SKM-1 treated with dmso at 0.1 percent for 144 hours (cell line): ENCODE results near the gene BRD9.
"Not testable (repeated sequence)": the region's sequence is repeated elsewhere in the genome, so short reads cannot be mapped to it uniquely, and the experiment has no call there.

Experiments used
- DNase-seq: peaks from one replicate; lab custom pipeline; 2025; ENCODE audit not compliant: unreplicated experiment; lab: John Stamatoyannopoulos, UW

BRD9 gene

DNA sequence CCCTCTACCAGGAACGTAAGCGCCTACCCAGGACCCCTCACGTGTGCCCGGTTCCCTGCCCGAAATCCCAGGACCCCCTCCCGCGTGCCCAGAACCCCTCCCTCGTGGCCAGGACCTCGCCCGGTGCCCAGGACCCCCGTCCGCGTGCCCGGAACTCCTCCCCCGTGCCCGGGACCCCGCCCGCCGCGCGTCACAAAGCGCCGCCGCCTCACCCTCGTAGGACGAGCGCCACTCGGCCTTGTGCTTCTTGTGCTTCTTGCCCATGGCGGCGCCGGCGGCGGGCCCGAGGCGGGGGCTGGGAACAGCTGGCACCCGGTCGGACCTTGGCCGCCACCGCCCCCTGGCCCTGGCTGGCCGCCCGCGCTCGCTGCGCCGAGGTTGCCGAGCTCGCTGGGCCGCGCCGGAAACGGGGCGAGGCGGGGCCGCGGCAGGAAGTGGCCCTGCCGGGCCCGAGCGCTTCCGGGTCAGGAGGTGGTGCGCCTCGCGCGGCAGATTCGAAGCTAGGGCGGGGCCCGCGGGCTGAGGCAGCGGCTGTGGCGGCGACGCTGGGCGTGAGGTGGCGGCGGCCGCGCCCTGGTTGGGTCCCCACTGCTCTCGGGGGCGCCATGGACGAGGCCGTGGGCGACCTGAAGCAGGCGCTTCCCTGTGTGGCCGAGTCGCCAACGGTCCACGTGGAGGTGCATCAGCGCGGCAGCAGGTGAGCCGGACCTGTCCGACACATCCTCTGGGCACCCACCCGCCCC is at the start of gene BRD9, which contains the start of gene TRIP13:
Gene BRD9, minus strand, starts transcription at position 408 of the 743 bp plus-strand sequence. Its CDS starts 144 bp downstream, at position 264.
Gene TRIP13, plus strand, starts transcription at position 491 of the 743 bp plus-strand sequence. Its CDS starts 115 bp downstream, at position 606.
- DNase-seq: peak; percentile 69

DNA sequence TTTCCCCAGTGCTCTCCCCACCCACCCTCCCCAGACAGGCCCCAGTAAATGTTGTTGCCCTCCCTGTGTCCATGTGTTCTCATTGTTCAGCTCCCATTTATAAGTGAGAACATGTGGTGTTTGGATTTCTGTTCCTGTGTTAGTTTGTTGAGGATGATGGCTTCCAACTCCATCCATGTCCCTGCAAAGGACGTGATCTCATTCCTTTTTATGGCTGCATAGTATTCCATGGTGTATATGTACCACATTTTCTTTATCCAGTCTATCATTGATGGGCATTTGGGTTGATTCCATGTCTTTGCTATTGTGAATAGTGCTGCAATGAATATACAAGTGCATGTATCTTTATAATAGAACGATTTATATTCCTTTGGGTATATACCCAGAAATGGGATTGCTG is 48.1 kb upstream of the BRD9 start:
- not testable (repeated sequence) for DNase-seq

DNA sequence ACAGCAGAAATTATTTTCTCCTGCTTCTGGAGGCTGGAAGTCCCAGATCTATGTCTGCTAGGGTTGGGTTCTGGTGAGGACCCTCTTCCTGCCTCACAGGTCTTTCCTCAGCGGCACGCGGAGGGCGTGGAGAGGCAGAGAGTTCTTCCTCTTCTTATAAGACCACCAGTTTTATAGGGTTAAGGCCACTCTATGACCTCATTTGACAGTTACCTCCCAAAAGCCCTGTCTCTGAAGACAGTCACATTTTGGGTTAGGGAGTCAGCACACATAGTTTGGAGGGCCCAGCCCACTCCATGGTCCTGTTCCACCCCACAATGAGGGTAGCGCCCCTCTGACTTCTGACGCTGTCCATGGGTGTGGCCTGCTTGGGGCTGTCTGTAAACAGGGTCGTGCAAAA is 46.8 kb upstream of the BRD9 start:
- DNase-seq: no peak

DNA sequence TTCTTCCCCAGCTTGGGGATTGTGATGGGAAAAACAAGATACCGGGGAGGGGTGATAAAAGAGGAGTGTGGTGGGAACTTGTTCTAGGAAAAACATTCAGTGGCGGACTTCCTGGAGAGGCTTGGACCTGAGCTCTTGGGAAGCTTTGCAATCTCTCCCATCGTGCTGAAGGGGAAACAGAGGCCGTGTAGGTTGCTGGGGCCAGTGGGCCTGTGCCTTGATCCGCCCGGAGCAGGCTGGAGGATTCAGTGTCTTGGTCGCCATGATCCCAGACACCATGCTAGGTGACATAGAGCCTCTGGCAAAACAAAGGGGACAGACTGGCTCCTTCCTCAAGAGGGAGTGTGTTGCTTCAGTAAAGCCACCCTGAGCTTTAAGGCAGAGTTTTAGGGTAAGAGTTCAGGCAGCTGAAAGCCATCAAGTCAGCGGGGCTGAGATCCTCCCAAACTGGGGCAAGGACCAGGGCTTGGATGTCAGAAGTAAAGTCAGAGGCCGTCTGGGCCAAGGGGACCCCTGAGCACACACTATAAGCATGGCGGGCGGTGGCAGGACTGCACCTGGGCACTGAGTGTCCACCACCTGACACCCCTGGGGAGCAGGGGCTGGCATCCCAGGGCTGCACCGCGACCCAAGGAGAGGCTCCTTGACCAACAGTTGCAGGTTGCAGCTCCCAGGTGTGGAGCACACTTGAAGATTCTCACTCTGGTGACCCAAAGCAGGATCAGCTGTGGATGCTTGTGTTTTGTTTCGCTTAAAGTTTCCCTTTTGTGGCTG is 44.7 kb upstream of the BRD9 start:
- DNase-seq: no peak

DNA sequence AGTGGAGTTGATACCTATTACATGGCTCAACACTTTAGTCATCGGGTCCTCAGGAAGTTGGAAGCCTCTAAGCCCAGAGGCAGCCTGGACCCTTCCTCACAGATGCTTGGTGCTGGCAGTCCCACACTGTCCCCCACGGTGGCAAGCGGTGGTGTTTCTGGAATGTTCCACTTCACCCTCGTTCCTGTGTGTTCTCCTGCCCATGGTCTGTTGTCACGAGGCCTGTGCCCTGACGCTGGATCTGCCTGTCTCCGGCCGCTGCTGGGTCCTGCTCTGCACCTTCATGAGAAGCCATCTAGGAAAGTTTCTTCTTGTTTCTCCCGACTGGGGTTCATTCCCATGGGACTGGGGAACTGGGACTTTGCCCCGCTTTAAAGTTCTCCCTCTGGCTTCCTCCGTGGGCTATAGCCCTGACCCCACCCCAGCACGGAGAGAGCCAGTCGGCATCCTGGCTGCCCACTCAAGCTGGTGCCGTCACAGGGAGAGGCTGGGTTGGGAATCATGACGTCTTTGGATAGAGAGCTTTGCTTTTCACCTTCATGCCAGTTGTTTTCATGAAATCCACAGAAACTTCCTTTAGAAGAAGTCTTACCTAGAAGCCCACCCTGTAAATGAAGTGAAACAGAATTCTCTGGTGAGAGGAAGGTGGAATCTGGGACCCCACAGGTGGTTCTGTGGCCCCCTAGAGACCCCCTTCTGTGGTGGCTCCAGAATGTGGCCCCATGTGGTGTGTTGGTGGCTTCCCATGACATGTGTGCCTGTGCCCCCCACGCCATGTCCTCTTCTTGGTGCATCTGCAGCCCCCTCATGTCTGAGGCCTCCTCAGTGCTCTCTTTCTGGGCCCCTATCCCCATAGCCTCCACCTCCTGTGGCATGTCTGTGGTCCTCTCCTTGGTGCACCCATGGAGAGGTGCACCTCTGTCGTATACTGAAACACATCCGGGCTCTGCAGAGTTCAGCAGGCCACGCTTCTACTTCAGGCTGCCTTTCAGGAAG is 43.8 kb upstream of the BRD9 start:
- no peak for DNase-seq

DNA sequence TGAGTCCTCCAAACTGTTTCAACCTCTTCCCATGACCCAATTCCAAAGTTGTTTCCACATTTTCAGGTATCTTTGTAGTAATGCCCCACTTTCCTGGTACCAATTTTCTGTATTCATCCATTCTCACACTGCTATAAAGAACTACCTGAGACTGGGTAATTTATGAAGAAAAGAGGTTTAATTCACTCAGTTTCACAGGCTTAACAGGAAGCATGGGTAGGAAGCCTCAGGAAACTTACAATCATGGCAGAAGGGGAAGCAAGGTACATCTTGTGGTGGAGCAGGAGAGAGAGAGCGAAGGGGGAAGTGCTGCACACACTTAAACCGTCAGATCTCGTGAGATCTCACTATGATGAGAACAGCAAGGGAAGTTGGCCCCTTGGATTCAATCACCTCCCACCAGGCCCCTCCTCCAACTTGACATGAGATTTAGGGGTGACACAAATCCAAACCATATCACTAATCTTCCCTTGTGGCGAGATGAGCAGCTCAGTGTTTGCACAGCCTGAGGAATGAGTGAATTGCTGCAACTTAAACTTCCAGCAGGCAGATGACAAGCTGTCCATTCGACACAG is 43.0 kb upstream of the BRD9 start:
- DNase-seq: peak; percentile 11

DNA sequence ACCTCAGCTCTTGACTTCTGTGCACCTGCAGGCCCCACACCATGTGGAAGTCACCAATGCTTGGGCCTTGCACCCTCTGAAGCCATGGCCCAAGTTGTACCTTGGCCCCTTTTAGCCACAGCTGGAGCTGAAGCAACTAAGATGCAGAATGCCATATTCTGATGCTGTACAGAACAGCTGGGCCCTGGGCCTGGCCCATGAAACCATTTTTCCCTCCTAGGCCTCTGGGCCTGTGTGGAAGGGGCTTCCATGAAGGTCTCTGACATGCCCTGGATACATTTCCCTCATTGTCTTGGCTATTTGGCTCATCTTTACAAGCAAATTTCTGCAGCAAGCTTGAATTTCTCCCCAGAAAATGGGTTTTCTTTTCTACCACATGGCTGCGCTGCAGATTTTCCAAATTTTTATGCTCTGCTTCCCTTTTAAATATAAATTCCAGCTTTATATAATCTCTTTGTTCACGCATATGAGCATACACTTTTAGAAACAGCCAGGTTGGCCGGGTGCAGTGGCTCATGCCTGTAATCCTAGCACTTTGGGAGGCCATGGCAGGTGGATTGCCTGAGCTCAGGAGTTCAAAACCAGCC is 41.9 kb upstream of the BRD9 start:
- DNase-seq: not testable (repeated sequence)

DNA sequence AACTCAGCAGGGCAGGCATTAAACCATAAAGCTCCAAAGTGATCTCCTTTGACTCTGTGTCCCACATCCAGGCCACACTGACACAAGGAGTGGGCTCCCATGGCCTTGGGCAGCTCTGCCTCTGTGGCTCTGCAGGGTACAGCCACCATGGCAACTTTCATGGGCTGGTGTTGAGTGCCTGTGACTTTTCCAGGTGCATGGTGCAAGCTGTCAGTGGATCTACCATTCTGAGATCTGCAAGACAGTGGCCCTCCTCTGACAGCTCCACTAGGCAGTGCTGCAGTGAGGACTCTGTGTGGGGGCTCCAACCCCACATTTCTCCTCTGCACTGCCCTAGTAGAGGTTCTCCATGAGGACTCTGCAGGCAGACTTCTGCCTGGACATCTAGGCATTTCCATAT is 41.4 kb upstream of the BRD9 start:
- DNase-seq: not testable (repeated sequence)

DNA sequence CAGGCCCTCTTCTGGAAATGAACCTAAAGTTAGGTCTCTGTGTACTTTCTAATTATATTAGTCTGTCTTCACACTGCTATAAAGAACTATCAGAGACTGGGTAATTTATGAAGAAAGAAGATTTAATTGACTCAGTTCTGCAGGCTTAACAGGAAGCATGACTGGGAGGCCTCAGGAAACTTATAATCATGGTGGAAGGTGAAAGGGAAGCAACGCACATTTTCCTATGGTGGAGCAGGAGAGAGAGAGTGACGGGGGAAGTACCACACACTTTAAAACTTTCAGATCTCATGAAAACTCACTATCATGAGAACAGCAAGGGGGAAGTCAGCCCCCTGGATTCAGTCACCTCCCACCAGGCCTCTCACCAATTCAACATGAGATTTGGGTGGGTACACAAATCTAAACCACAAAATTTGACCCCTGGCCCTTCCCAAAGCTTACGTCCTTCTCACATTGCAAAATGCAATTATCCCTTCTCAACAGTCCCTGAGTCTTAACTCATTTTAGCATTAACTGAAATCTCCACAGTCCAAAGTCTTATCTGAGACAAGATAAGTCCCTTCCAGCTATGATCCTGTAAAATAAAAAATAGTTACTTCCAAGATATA is 40.8 kb upstream of the BRD9 start:
- DNase-seq: no peak

DNA sequence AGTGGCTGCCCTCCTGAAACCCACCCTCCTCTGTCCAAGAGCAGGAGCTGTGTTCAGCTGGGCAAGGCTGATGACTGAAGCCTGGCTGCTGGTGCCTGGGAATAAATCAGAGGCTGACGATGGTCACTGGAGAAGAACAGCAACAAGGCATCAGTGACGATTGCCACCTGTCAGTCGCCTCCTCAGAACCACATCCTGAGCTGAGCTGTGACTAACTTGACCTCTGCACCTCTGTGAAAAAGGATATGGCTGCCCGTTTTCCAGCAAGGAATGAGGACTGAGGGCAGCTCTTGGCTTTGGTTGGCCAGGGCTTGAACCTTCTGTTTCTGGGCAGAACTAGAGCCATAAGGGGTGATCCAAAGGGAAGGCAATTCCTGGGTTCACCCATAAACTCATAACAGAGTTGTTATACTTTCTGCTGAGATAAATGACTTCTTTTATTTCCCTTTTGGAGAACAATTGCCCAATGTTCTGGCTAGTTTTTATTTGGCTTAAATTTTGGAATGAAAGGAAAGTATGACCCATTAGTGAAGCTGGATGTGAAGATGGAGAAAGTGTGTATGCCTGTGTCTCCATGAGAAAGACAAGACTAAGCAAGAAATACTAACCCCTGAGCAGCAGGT is 40.1 kb upstream of the BRD9 start:
- no peak for DNase-seq

DNA sequence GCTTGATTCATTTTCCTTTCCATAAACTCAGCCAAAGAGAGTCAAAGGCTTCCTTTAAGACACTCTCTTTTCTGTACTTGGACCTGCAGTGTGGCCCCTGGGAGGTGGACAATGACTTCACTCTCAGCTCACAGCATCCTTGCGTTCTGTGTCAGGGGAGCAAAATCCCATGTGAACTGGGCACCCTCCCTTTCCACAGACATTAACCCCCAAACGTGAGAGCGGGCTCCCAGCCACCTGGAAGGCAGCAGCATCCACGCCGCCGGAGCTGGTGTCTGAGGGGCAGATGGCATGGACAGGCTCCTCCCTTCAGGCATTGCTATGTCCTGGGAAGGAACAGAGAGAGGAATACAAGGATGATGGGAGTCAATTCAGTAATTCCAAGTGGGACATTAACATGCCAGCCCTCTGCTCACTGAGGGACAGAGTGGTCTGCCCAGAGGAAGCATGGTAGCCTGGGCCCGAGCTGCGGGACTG is 39.6 kb upstream of the BRD9 start:
- DNase-seq: no peak

DNA sequence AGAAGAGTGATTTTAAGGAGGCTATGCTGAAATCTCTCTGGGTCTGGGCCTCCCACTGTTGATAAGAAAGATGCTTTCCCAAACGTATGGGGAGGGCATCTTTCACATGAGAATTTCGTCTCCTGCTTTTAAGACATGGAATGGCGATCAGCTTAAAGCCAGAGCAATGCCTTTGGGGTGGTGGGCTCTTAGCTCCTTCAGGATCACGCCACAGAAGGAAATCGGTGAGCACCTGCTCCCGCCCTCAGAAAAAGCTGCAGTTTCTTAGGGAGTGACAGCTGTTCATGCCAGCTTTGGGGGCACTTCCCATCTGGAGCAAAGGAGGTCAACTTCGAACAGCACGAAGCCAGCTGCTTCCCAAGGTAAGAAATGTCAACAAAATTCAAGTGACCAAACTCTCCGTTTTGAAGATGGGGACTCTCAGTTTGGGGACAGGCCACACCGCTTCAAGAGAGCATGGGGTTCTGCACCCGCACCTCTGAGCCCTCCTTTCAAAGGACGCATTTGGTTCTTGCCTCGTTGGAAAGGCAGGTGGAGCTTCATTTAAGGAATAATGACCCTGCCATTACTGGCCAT is 39.1 kb upstream of the BRD9 start:
- DNase-seq: no peak

DNA sequence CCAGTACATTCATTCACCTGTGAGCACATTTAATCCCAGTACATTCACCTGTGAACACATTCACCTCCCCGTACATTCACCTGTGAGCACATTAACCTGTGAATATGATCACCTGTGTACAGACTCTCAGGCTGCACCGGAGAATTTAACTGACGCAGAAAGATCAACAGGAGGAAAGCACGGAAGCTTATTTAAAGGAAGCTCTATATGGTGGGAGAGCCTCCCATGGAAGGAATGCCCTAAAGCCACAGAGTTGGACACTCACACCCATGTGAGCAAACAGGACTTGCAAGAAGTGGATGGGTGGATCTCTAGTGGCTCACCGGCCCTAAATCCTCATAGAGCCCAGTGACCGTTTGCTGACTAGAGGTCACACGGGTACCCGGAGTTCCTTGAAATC is 38.3 kb upstream of the BRD9 start:
- no peak for DNase-seq

DNA sequence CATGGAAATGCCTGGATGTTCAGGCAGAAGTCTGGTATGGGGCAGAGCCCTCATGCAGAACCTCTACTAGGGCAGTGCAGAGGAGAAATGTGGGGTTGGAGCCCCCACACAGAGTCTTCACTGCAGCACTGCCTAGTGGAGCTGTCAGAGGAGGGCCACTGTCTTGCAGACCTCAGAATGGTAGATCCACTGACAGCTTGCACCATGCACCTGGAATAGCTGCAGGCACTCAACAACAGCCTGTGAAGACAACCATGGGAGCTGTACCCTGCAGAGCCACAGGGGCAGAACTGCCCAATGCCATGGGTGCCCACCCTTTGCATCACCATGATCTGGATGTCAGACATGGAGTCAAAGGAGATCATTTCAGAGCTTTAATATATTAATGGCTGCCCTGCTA is 37.0 kb upstream of the BRD9 start:
- no peak for DNase-seq

DNA sequence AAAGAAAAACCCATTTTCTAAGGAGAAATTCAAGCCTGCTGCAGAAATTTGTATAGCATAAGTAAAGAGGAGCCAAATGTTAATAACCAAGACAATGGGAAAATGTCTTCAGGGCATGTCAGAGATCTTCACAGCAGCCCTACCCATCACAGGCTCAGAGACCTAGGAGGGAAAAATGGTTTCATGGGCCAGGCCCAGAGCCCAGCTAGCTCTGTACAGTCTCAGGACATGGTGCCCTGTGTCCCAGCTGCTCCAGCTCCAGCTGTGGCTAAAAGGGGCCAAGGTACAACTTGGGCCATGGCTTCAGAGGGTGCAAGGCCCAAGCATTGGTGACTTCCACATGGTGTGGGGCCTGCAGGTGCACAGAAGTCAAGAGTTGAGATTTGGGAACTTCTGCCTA is 36.6 kb upstream of the BRD9 start:
- DNase-seq: not testable (repeated sequence)

DNA sequence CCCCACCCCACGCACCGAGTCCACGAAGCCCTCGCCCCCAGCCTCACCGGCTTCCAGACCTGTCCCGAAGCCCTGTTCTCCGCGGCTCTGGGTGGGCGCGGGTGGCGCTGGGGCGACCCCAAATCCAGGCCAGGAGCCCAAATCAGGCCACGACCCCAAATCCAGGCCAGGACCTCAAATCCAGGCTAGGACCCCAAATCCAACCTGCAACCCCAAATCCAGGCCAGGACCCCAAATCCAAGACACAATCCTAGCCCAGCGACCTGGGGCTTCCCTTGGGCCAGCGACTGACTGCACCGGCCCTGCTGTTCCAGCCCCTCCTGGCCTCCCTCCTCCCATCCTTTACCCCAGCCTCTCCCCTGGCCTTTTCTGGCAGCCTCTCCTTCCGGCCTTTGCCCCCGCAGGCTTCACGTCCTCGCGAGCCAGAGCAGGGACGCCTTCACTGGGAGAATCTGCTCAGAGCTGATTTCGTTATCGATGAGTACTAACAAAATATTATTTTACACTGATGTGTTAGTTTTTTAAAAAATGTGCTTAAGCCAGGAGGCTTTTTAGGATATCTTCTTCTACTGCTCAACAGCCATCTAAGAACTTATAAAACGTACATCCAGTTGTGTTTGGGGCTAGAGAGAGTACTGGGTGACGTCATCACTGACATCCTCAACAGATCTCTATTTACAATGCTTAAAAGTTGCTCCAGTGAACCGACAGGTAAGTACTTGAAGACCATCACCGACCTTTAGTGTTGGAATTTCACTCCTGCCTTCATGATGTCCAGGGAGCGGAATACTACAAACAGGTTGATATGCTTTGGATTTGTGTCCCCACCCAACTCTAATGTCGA is 34.8 kb upstream of the BRD9 start:
- DNase-seq: no peak

DNA sequence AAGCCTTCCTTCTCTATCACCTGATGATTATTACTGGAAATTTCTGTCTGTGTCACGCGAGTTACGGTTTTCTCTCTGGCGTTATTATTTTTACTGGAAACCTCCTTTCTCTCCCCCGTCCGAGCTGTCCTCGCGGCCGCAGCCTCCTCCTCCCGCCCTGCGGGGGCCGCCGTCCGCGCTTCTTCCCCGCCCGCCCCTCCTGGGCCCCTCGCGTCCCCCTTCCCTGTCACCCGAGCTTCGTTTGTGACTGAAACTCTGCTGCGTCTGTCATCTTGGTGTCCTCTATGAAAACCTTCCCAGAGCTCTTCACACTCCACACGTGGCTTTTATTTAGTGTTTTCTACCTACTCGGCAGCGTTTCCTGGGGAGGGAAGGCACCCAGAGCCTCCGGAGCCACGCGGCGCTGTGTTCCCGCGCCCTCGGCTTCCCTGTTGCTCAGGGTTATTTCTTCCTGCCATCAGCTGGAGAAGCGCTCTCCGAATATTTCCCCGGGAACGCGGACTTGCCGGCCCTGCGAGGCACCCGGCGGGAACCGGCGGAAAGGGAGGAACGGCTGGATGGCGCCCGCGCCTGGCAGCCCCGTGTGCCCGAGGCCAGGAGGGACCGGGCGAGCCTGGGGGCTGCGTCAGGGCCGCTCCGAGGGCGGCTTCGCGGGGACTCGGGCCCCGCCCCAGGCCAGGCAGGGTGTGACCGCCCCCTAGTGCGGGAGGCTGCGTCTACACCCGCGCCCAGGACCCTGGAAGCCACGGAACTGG is 34.0 kb upstream of the BRD9 start:
- DNase-seq: no peak
